DMS53 treated with DMSO at 0.1 percent for 48 hours (cell line): ENCODE measurements around the gene NCBP3.

ENCODE experiments used
- DNase-seq: peaks from one replicate; lab custom pipeline; 2025; ENCODE audit not compliant: unreplicated experiment; lab: John Stamatoyannopoulos, UW

NCBP3 gene

GRCh38 chr17:3813171-3813570, 32.9 kb downstream of the NCBP3 start:
- no peak for DNase-seq

GRCh38 chr17:3812771-3813170, 33.3 kb downstream of the NCBP3 start:
- DNase-seq: no peak

GRCh38 chr17:3812284-3812683, 33.8 kb downstream of the NCBP3 start:
- DNase-seq: no peak

- no peak for DNase-seq
Observed at GRCh38 chr17:3810019-3810418, 36.0 kb downstream of the NCBP3 start.

GRCh38 chr17:3809135-3809534, 36.9 kb downstream of the NCBP3 start:
- DNase-seq: no peak

GRCh38 chr17:3808701-3809100, 37.3 kb downstream of the NCBP3 start:
- no peak for DNase-seq

- no peak for DNase-seq
Observed at GRCh38 chr17:3805581-3805980, 40.5 kb downstream of the NCBP3 start.

- DNase-seq: no peak
Observed at GRCh38 chr17:3804503-3804931, 41.5 kb downstream of the NCBP3 start.

GRCh38 chr17:3803308-3803640, 42.8 kb downstream of the NCBP3 start:
- no peak for DNase-seq

GRCh38 chr17:3802461-3803307, 43.4 kb downstream of the NCBP3 start:
- no peak for DNase-seq

GRCh38 chr17:3801792-3802191, 44.3 kb downstream of the NCBP3 start:
- DNase-seq: no peak

- no peak for DNase-seq
Observed at GRCh38 chr17:3801347-3801746, 44.7 kb downstream of the NCBP3 start.

- DNase-seq: no peak
Observed at GRCh38 chr17:3800362-3801271, 45.4 kb downstream of the NCBP3 start, which contains the start of gene ITGAE. TSS of gene ITGAE (minus strand) at chr17:3801188. CDS start at chr17:3801144, 44 bp downstream.

GRCh38 chr17:3799181-3799945, 46.7 kb downstream of the NCBP3 start:
- DNase-seq: no peak

- DNase-seq: no peak
Observed at GRCh38 chr17:3798273-3799180, 47.5 kb downstream of the NCBP3 start.

- DNase-seq: no peak
Observed at GRCh38 chr17:3796822-3797170, 49.2 kb downstream of the NCBP3 start.

- no peak for DNase-seq
Observed at GRCh38 chr17:3796110-3796821, 49.8 kb downstream of the NCBP3 start.

- no peak for DNase-seq
Observed at GRCh38 chr17:3795390-3796102, 50.5 kb downstream of the NCBP3 start.
